TTC549 (cell line): Measurements from ENCODE around the gene ZGRF1.
"Not testable (repeated sequence)": the region's sequence is repeated elsewhere in the genome, so short reads cannot be mapped to it uniquely, and the experiment has no call there.

Experiments used
- FAIRE-seq: peaks from 2 replicates; lab custom pipeline; 2012; peaks lifted over from hg19 to GRCh38; lab: Jason Lieb, UNC

The ZGRF1 gene, protein sequence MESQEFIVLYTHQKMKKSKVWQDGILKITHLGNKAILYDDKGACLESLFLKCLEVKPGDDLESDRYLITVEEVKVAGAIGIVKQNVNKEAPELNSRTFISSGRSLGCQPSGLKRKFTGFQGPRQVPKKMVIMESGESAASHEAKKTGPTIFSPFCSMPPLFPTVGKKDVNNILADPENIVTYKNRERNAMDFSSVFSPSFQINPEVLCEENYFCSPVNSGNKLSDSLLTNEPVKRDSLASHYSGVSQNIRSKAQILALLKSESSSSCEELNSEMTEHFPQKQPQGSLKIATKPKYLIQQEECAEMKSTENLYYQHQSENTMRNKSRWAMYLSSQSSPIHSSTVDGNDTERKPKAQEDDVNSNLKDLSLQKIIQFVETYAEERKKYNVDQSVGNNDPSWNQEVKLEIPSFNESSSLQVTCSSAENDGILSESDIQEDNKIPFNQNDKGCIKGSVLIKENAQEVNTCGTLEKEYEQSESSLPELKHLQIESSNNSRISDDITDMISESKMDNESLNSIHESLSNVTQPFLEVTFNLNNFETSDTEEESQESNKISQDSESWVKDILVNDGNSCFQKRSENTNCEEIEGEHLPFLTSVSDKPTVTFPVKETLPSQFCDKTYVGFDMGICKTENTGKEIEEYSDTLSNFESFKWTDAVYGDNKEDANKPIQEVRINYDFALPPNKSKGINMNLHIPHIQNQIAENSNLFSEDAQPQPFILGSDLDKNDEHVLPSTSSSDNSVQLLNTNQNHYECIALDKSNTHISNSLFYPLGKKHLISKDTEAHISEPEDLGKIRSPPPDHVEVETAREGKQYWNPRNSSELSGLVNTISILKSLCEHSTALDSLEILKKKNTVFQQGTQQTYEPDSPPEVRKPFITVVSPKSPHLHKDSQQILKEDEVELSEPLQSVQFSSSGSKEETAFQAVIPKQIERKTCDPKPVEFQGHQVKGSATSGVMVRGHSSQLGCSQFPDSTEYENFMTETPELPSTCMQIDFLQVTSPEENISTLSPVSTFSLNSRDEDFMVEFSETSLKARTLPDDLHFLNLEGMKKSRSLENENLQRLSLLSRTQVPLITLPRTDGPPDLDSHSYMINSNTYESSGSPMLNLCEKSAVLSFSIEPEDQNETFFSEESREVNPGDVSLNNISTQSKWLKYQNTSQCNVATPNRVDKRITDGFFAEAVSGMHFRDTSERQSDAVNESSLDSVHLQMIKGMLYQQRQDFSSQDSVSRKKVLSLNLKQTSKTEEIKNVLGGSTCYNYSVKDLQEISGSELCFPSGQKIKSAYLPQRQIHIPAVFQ (N-terminal part only)

DNA sequence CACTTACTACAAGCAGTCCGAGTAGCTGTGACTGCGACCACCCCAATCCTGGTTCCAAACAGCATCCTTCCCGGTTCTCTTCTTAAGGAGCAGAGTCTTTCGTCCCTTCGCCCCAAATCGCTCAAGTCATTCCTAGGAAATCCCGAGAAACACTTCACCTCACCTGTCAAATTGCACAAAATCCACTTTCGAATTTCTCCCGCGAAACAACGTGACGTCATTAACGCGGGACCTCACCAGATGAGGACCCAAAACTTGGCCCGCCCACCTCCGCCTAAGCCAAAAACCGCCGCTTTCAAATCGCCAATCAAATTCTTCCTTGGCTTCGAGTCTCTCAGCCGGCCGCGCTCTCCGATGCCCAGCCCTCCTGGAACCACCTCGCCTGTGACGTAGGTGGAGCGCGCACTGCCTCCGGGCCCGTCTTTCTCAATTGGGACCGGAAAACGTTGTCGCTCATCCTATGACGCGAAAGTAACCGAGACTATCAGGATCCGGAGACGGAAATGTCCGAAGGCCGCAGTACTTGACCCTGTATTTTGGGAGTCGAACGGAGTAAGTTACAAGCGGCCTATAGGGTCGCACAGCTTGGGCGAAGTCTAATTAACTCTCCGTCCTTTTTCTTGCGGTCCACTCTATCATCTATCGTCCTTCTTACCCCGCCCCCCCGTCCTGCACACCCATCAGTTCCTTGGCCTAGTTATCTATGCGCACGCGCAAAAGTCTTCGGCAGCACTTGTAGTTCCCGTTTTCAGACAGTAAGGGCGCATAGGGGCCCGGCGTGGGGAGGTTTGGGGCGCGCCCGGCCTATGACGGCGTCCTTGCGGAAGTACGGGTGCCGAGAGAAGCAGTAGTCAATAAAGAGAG, at the start of gene ZGRF1, which contains the start of gene LARP7:
ZGRF1 (minus strand) TSS at position 222 of the 864 bp plus-strand sequence. CDS start 3,733 bp downstream, outside the sequence.
LARP7 (plus strand) TSS at position 456 of the 864 bp plus-strand sequence. CDS start 7,527 bp downstream, outside the sequence.
- peak; percentile 98 for FAIRE-seq

DNA sequence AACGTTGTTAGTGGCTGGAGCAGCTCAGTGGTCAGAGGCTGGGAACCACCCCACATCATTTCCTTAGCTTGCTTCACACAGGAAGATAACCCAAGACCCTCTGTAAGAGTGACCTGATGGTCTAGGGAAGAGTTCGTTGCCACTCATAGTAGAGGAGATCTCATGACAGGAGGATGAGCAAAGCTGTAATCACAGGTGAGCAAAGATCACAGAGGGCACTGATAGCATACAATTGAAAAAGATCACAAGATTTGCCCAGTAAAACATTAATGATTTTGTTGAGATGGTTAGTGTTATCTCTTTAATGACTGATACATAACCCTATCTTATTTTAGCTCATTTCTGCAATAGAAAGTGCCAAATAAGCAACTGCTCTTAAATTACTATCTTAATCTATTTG, 44.3 kb upstream of the ZGRF1 start:
- FAIRE-seq: no peak

DNA sequence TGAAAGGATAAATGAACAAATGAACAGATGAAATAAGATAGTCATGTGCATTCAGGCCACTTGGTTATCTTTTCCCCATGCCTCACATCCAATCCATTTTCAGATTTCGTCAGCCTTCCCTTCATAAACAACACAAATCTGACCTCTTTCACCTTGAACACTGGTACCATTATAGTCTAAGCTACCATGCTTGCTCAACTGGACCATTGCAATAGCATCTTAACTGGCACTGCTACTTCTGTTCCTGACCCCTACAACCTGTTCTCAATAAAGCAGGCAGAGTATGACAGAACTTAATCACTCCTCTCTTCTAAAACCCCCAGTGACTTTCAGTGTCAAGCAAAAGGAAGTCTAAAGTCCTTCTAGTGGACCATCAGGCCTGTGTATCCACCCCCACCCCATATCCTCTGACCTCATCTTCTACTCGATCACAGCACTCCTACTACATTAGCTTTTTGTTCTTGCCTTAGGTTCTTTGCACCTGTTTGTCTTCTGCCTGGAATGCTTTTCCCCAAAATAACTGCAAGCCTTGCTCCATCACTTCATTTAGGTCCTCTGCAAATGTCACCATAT, 40.9 kb upstream of the ZGRF1 start:
- no peak for FAIRE-seq

DNA sequence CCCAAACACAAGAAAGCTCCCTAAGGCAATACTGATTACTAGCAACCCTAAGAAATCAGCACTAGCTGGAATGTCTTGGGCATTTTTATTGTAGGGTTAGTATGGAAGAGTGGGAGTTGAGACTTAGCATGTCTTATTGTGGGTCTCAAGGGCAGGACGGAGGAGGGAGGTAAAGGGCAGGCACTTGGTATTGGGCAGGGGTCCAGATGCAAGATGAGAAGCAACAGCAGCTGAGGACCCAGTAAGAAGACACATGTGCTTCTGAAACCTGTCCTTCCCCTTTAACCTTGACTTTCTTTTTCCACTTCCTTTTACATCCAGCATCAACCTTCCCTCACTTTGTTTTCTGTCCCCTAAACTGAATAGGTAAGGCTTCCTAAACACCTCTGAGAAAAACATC, 37.7 kb upstream of the ZGRF1 start:
- no peak for FAIRE-seq

DNA sequence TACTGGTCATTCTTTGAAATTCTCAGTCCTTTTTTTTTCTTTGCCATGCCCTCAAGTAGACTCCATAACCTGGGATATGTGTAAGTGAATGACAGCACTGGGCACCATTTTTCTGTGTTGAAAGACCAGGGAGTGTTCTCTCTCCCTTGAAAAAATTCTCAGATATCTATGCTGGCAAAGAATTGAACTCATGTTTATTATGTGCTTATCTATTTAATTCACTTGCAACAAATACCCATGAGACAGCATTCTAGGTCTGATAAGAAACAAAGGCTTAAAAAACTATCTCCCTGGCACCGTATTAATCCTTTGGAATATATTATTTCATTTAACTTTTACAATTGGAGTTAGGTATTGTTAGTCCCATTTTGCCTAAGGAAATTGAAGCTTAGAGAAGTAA, 37.0 kb upstream of the ZGRF1 start:
- FAIRE-seq: no peak

DNA sequence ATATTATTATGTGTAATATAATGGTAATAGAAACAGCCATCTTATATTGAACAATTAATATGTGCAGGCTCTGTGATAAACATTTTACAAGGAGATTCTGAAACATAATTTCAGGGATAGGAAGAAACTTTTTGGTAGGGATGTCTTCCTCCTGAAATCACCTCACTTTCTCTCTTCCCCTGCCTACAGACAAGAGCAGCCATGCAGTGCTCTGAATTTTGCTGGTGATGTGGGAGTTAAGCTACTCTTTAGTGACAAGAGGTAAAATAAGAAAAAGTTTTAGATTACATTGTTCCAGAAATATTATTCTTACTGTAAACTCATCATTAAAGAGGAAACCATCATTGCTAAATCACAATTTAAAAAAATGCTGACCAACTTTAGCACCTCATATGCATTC, 36.4 kb upstream of the ZGRF1 start:
- FAIRE-seq: no peak

DNA sequence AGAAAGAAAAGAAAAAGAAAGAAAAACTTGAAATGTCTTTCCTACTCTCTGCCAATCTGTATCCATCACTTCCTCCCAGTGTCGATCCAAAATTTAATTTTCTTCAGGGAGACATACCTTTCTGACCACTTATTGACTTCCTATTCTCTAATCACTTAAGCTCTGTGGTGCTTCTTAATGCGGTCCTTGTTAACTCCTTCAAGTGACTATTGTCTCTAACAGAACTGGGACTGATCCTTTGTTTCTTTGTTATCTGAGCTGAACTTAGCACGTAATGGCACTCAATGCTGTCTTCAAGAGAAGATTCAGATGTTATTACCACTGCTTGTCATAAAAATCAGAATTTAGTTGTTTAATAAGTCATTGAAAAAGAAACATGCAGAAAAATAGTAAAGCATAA, 31.4 kb upstream of the ZGRF1 start:
- no peak for FAIRE-seq

DNA sequence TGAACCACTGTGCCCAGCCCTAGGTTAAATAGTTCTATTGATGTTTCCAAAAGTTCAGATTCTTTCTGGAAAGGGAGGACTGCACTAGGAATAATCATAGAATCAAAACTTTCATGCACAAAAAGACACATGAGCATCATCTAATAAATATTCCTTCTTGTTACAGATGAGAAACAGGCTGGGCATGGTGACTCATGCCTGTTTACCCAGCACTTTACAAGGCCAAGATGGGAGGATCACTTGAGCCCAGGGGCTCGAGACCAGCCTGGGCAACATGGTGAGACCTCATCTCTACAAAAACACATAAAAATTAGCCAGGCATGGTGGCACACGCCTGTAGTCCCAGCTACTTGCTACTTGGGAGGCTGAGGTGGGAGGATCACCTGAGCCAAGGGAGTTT, 27.9 kb upstream of the ZGRF1 start:
- FAIRE-seq: no peak

DNA sequence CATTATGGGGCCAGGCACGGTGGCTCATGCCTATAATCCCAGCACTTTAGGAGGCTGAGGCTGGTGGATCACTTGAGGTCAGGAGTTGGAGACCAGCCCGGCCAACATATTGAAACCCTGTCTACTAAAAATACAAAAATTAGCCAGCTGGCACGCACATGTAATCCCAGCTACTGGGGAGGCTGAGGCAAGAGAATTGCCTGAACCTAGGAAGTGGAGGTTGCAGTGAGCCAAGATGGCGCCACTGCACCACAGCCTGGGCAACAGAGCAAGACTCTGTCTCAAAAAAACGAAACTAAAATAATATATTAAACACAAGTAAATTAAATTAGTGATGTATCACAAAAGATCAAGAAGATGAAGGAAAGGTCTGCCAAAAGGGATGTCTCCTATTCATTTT, 19.4 kb upstream of the ZGRF1 start:
- FAIRE-seq: not testable (repeated sequence)

DNA sequence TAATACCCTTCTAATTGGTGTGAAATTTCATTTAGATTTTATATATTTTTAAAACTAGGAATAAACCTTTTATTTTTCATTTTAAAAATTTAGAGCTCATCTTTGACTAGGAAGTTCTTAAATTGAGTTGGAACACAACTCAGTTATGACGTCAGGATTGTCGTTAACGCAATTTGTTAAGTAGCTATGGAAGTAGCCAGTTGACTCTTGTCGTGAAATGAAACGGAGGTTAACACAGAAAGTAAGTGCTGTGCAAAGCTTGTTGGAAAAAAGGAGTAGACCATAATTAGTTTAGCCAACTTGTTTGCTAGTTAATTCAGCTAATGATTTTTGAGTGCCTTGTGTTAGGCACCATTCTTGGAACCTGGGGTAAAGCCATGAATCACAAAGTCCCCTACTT, 18.6 kb upstream of the ZGRF1 start:
- FAIRE-seq: no peak

DNA sequence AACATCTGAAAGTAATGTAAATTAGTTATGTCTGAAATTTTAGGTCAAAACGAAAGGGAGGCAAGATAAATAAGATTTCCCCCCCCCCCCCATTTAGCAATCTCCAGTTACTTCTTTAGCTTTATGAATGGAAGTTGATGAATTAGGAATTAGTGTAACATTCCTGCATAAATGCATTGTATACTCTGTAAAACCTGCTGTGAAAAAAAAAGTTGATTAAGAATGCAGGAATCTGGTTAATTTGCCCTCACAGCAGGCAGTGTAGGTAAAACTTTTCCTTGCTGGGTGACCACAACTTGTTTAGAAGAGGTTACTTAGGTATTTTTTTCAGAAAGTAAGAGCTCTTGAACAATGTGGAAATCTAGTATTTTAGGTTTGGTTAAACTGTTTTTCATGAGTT, 15.5 kb upstream of the ZGRF1 start:
- no peak for FAIRE-seq

DNA sequence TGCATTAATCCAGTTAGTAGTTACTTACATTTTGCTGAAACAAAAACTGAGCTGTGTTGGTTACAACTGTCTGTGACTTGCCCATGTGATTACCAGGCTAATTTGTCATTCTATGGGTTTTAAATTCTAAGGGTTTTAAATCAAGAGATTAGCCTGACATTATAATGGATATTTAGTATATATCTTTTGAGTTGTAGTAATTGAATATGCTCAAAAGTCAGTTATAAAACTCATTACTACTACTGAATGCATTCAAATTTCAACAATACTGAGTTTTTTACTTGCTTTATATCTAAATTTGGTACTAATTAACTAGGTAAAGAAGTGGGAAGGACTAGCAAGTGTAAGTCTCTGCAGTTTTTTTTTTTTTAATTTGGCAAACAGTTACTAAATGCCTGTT, 14.9 kb upstream of the ZGRF1 start:
- no peak for FAIRE-seq

DNA sequence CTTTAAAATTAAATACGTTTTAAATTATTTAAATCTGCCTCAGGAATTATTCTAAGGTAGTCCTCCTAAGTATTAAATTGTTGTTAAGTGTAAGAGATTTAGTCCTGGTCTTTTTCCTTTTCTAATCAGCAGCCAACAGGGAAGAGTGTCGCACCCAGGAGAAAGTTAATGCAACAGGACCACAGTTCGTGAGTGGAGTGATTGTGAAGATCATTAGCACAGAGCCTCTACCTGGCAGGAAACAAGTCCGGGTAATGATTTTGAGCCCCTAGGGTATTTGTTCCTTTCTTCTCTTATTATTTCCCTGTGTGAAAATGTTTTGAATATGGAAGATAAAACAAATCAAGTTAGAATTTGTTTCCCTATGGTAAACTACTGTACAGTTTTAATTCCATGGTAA, 13.6 kb upstream of the ZGRF1 start:
- FAIRE-seq: no peak

DNA sequence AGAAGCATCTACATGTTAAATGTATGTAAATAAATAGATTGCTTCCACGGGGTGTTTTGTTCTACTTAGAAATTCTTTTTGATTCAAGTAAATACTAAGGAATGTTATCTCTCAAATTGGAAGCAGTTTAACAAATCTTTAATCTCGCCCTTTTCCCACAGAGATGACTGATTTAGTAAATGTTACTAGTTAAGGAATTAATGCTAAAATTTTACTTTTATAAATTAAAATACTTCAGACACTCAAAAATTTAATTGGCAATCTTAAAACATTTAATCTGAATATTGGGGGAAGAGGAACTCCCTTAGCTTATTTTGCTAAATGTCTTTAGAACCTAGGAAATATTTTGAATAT, 12.3 kb upstream of the ZGRF1 start:
- FAIRE-seq: no peak

DNA sequence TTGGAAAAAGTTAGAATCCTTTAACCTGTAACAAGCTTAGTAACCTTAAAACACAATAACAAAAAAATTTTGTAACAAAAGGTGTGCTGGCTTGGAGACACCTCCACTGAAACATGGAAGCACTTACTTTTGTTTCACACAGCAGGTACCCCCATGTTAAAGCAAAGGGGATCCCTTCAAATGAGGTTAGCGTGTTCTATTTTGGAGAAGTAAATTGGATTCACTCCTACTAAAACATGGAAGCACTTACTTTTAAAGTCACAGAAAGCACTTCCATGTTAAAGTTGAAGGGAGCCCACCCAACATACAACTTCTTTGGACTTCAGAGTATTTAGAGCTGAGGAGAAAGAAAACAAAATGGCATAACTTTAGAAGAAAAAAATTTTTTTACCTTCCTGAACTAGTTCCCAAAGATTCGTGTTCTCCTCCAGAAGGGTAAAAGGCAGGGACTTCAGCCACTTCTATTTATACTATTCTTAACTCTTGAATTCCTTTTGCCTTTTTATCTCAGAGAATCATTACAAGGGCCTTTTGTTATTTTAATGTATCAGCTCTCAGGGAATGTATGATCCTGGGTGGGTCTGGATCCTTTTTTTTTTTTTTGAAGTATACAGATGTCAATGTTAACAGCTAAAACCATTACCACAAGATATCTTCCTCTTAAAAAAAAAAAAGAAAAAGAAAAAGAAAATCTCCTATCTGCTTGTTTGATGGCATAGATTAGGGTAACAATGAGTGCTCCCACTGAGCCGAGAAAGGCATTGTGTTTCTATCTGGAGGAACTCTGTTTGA, 11.8 kb upstream of the ZGRF1 start:
- peak; percentile 97 for FAIRE-seq

DNA sequence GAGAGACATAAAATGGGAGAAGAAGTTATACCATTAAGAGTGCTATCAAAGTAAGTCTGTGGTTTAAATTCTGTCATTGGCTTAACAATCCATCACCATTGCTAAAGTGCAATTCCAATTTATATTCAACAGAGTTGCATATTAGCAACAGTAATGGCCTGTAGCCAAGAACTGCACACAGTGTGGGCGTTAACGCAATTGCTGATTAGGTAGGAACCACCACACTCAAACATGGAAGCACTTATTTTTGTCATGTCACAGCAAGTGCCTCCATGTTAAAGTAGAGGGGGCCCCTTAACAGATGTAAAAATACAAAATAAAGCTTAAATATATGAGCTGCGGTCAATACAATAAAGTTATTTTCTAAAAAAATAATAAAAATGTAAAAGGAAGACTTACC, 11.1 kb upstream of the ZGRF1 start:
- FAIRE-seq: no peak

DNA sequence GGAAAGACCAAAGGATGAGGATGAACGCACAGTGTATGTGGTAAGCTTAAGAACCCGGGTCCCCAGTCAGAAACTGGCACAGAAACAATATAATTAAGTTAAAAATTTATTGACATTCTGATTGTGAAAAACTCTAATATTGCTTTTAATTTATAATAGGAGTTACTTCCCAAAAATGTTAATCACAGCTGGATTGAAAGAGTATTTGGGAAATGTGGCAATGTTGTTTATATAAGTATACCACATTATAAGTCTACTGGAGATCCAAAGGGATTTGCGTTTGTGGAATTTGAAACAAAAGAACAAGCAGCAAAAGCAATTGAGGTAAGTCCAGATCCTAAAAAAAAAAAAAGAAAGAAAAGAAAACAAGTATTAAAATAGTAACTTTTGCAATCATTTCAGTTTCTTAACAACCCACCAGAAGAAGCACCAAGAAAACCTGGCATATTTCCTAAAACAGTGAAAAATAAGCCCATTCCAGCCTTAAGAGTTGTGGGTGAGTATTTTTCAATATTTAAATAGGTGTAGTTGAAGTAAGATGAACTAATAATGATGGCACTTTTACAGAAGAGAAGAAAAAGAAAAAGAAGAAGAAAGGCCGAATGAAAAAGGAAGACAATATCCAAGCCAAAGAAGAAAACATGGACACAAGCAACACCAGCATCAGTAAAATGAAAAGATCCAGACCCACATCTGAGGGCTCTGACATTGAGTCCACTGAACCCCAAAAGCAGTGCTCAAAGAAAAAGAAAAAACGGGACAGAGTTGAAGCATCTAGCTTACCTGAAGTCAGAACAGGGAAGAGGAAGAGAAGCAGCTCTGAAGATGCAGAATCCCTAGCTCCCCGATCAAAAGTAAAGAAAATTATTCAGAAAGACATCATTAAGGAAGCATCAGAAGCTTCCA, 10.2 kb upstream of the ZGRF1 start:
- peak; percentile 37 for FAIRE-seq

DNA sequence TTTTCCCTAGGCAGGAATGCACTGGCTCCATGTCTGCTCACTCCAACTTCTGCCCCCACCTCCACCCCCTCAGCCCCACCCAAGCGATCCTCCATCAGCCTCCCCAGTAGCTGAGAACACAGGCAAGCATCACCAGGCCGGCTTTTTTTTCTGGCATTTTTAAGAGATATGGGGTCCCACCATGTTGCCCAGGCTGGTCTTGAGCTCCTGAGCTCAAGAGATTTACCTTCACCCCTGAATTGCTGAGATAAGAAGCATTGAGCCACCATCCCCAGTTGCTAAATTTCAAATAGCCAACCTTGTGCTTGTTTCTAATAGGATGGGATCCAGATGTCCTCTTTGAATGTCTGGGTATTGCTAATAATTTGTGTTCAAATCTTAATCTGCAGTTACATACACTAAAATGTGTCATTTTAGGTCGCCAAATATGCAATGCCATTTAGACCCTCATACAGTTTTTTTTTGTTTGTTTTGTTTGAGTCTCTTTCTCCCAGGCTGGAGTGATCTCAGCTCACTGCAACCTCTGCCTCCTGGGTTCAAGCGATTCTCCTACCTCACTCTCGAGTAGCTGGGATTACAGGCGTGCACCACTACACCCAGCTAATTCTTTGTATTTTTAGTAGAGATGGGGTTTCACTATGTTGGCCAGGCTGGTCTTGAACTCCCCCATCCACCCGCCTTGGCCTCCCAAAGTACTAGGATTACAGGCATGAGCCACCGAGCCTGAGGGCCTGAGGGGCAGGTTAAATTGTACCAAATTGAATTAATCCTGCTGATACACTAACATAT, 9.0 kb upstream of the ZGRF1 start:
- FAIRE-seq: no peak
